Cortex of kidney (tissue), 1 donor: ENCODE measurements around the gene DEFB125.
"Not testable (repeated sequence)": the region's sequence is repeated elsewhere in the genome, so short reads cannot be mapped to it uniquely, and the experiment has no call there.

Source experiments
- DNase-seq: peaks from one replicate; lab custom pipeline; 2025; lab: John Stamatoyannopoulos, UW

DEFB125 gene

DNA sequence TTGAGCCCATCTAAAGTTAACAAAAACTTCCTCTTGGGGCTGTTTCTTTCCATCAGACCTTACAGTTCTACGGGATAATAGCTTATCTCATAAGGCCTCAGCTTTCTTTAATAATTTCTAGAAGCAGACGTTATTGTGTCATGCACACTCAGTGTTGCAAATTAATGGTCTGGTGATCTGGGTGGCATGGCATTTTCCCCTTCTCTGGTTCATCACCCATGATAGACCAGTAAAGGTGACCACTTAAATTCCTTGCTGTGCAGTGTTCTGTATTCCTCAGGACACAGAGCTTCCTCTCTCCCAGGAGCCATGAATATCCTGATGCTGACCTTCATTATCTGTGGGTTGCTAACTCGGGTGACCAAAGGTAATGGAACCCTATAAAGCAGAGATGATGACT is at the start of gene DEFB125:
DEFB125 (plus strand) TSS at position 272 of the 400 bp plus-strand sequence; CDS start at position 310, 38 bp downstream.
- no peak for DNase-seq

GRCh38 chr20:60035-60918 is 27.2 kb upstream of the DEFB125 start:
- no peak for DNase-seq

- DNase-seq: no peak
Measured at GRCh38 chr20:61230-61629, 26.2 kb upstream of the DEFB125 start.

GRCh38 chr20:61757-62156 is 25.7 kb upstream of the DEFB125 start:
- DNase-seq: no peak

- no peak for DNase-seq
Measured at GRCh38 chr20:62487-62886, 25.0 kb upstream of the DEFB125 start.

- DNase-seq: no peak
Measured at GRCh38 chr20:64026-64603, 23.4 kb upstream of the DEFB125 start.

GRCh38 chr20:64766-65322 is 22.6 kb upstream of the DEFB125 start:
- DNase-seq: no peak

GRCh38 chr20:77231-77630 is 10.2 kb upstream of the DEFB125 start:
- no peak for DNase-seq

GRCh38 chr20:78338-78737 is 9.1 kb upstream of the DEFB125 start:
- DNase-seq: no peak

GRCh38 chr20:79565-79964 is 7.9 kb upstream of the DEFB125 start:
- no peak for DNase-seq

DNA sequence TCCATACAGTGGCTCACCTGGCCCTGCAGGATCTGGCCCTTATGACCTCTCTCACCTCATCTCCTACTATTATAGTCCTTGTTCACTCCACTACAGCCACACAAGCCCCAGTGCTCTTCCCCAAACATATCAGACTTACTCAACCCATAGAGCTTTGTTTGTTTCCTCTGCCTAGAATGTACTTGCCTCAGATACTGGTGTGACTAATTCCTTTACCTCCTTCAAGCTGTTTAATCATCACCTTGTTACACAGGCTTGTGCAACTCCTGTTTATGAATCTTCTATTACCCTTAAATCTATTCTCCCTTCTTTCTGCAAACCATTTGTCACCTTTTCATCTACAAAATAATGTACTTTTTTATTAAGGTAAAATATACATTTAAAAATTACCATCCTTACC is 3.2 kb downstream of the DEFB125 start:
- no peak for DNase-seq

DNA sequence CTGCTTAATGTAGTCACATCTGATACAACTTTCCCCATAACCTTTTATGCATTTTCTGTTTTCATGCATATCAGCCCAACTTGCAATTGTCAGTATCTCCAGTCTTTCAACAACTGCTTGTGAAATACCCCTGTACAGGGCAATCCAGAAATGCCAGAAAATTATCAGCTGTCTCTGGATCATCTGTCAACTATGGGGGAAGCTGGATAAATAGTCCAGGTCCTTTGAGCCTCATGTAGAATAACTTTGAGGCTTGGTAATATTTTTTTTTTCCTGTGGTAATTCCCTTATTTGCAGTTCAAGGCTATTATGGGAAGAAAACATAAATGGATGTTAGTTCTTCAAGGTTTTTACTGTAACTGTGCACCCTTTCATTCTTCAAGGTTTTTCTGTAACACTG is 6.2 kb downstream of the DEFB125 start:
- no peak for DNase-seq

GRCh38 chr20:95215-95614 is 7.7 kb downstream of the DEFB125 start:
- DNase-seq: no peak

GRCh38 chr20:97691-98090 is 10.2 kb downstream of the DEFB125 start:
- DNase-seq: not testable (repeated sequence)

DNA sequence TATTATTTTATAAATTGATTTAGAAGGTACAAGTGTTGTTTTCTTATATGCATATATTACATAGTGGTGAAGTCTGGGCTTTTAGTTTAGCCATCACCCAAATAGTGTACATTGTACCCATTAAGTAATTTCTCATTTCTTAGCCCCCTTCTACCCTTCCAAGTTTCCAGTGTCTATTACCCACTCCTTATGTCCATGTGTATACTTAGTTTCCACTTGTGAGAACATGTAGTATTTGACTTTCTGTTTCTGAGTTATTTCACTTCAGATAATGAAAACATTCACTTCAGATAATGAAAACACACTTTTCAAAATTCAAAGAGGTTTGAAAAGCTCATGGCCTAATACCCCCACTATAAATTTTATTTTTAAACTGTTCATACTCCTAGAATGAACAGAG is 14.5 kb downstream of the DEFB125 start:
- DNase-seq: no peak

- DNase-seq: no peak
Measured at GRCh38 chr20:103456-103855, 16.0 kb downstream of the DEFB125 start.

DNA sequence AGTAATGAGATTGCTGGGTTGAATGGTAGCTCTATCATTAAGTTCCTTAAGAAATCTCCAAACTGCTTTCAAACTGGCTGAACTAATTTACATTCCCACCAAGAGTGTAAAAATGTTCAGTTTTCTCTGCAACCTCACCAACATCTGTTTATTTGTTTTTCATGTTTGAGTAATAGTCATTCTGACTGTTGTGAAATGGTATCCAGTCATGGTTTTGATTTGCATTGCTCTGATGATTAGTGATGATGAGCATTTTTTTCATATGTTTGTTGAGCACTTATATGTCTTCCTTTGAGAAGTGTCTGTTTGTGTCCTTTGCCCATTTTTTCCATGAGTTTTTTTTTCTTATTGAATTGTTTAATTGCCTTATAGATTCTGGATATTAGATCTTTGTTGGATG is 24.9 kb downstream of the DEFB125 start:
- no peak for DNase-seq

- DNase-seq: no peak
Measured at GRCh38 chr20:117518-117917, 30.0 kb downstream of the DEFB125 start.

DNA sequence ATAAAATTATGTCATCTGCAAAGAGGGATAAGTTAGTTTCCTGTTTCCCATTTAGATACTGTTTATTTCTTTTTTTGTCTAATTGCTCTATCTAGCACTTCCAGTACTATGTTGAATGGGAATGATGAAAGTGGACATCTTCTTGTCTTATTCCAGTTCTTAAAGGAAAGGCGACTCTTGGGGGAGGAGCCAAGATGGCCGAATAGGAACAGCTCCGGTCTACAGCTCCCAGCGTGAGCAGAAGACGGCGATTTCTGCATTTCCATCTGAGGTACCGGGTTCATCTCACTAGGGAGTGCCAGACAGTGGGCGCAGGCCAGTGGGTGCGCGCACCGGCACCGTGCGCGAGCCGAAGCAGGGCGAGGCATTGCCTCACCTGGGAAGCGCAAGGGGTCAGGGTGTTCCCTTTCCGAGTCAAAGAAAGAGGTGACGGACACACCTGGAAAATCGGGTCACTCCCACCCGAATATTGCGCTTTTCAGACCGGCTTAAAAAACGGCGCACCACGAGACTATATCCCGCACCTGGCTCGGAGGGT is 42.4 kb downstream of the DEFB125 start:
- not testable (repeated sequence) for DNase-seq

DNA sequence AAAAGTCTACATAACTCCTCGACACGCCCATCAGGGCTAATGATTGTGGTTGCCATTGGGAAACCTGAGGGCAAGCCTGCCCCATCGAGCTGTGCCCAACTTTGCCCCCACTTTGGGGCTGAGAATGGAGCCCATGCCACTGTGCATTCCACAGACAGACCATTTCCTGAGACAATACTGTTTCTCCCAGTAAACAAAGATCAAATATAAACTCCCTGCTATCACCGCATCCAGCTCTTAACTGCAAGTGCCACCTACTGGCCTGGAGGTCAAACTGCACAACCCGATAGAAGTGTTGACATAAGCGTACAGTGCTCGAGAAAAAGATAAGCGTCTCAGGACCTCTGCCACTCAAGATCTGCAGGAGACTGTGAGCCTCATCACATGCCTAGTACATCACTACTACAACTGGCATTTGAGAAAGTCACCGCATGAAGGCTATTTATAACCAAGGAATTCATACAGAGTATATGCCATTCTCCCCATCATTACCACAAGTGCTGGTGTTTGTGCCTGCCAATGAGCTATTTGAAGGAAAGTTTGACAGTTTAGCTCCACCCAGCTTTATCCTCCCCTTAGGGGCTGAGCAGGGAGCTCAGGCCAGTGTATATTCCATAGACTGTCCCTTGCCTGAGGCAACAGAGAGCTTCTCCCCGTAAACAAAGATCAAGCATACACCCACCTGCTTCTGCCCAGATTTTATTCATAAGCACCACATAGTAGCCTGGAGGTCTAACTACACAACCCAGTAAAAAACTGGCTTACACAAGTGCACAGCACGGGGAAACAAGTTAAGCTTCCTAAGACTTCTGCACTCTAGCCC is 50.4 kb downstream of the DEFB125 start:
- no peak for DNase-seq

GRCh38 chr20:142290-142689 is 54.8 kb downstream of the DEFB125 start, which contains the start of gene DEFB126:
TSS of gene DEFB126 (plus strand) at chr20:142590. CDS start at chr20:142629, 39 bp downstream.
- no peak for DNase-seq

GRCh38 chr20:145877-146276 is 58.4 kb downstream of the DEFB125 start:
- no peak for DNase-seq
